Measurements from ENCODE around the gene CCDC6. TPM values are rescaled to one million over a fixed set of nuclear protein-coding genes. Genes with fewer than 3 reads are reported as not detected.

CCDC6 gene
- total and polyA plus RNA-seq, 9 of the 15 experiments (the other 6 are each of a cell fraction or from before 2014, with no cell fraction given), result 10.4 to 41.0 (median 20.9) TPM

DNA sequence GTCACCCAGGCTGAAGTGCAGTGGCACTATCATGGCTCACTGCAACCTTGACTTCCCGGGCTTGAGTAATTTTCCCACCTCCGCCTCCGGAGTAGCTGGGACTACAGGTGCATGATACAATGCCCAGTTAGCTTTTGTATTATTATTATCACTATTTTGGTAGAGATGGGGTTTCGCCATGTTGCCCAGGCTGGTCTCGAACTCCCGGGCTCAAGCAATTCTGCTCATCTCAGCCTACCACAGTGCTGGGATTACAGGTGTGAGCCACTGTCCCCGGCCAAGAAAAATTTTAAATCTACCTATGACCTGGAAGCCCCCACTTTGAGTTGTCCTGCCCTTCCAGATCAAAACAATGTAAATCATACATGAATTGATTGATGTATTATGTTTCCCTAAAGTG, 38.8 kb downstream of the CCDC6 start:
- Histone ChIP-seq H3K27me3 (ENCODE audit: control insufficient read depth in 2 of 2, insufficient read depth in 2 of 2, low read length in 2 of 2) (no peaks in the 10 kb centered on the region), H3K4me1 (replicated peaks in 1 of 2; ENCODE audit: control insufficient read depth in 2 of 2, insufficient read depth in 2 of 2, low read length in 2 of 2) (peaks cover 3 to 44% of the 10 kb centered on the region in 2 experiments; a peak in 4 of 5 replicates), H3K9ac (ENCODE audit: insufficient read depth in 1 of 2, low read depth in 2 of 2, low read length in 2 of 2) (no peak overlapping the region), H2AFZ (ENCODE audit: low read depth, low read length) (no peak overlapping the region), H3K79me2 (ENCODE audit: control insufficient read depth, insufficient read depth, low read length) (peaks cover 91% of the 10 kb centered on the region), H3K36me3 (ENCODE audit: control insufficient read depth, insufficient read depth, low read length) (no peaks in the 10 kb centered on the region), H4K20me1 (replicated peaks; ENCODE audit: control insufficient read depth, insufficient read depth, low read length) (peaks cover 22% of the 10 kb centered on the region; the same call in 1 of the 2 replicates), H3K9me1 (ENCODE audit: control insufficient read depth, insufficient read depth, low read length) (peaks cover 6% of the 10 kb centered on the region), H3K4me3 (no peak overlapping the region), H3K27ac (ENCODE audit: extremely low read depth, low read depth, low read length) (no peak overlapping the region), H3K4me2 (ENCODE audit: insufficient read depth, low read length) (no peak overlapping the region), H3K9me3 (replicated peaks; ENCODE audit: control insufficient read depth, insufficient read depth, low read depth, low read length) (no peaks in the 10 kb centered on the region)
- ChIA-PET POLR2A (interaction anchor here (0.8 to 1.4 kb wide), 2 partner anchors 9 to 24 kb away, joined by 3 read pairs; no protein-coding TSS in a partner anchor), CTCF (ENCODE audit: low intra/inter-chr PET ratio) (no interaction called here)
- FAIRE-seq (no peak), ATAC-seq (no peak), DNase-seq (ENCODE audit: extremely low read depth in 1 of 4, low spot score in 3 of 4) (no peak)
- no TSS peak for BruUV-seq (replicated peaks)
- intact Hi-C loops (cut with micrococcal nuclease), result loop anchor here (10.0 kb wide), 1 partner anchor 337 kb away; no protein-coding TSS in a partner anchor
- WGBS (ENCODE audit: insufficient coverage, low coverage, missing lambda C conversion rate), result 87% methylated on average over 7 of the region's 7 CpGs
- TF ChIP-seq, protein P1, sequence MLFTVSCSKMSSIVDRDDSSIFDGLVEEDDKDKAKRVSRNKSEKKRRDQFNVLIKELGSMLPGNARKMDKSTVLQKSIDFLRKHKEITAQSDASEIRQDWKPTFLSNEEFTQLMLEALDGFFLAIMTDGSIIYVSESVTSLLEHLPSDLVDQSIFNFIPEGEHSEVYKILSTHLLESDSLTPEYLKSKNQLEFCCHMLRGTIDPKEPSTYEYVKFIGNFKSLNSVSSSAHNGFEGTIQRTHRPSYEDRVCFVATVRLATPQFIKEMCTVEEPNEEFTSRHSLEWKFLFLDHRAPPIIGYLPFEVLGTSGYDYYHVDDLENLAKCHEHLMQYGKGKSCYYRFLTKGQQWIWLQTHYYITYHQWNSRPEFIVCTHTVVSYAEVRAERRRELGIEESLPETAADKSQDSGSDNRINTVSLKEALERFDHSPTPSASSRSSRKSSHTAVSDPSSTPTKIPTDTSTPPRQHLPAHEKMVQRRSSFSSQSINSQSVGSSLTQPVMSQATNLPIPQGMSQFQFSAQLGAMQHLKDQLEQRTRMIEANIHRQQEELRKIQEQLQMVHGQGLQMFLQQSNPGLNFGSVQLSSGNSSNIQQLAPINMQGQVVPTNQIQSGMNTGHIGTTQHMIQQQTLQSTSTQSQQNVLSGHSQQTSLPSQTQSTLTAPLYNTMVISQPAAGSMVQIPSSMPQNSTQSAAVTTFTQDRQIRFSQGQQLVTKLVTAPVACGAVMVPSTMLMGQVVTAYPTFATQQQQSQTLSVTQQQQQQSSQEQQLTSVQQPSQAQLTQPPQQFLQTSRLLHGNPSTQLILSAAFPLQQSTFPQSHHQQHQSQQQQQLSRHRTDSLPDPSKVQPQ (CRISPR knock-in tag; IDR thresholded peaks at IDR 0.05; ENCODE audit: borderline replicate concordance), result no peak
- TF ChIP-seq CHD4 (IDR thresholded peaks at IDR 0.05; ENCODE audit: insufficient read depth, insufficient replicate concordance, low read depth, low read length, poor library complexity, severe bottlenecking), result no peak
- in situ Hi-C loops (cut with MboI), result no loop called here
